Central memory CD8-positive, alpha-beta T cell (primary cell): ENCODE measurements around the gene ST6GALNAC5.
"Not testable (repeated sequence)": the region's sequence is repeated elsewhere in the genome, so short reads cannot be mapped to it uniquely, and the experiment has no call there.

Source experiments
- ATAC-seq: fragments of 150-1000 bp; cut with Tn5 transposase; replicated peaks from 2 replicates; pipeline ENCODE4 v1.10.0; 2022; ENCODE audit warnings: mild to moderate bottlenecking, moderate FRiP score, moderate number of reproducible peaks; ENCODE audit not compliant: poor library complexity, severe bottlenecking; ENCODE audit errors: extremely low read depth
- DNase-seq, 2 donors: peaks; one replicate each; pipeline ENCODE4 v3.0.0; 2021; ENCODE audit warnings: low spot score in 2 of 2
- H3K27ac Mint-ChIP-seq: one replicate; pipeline ENCODE4 v1.8.0; 2022; ENCODE audit warnings: low read depth, mild to moderate bottlenecking, moderate library complexity, mixed read lengths
- H3K27me3 Mint-ChIP-seq: one replicate; pipeline ENCODE4 v1.8.0; 2022; ENCODE audit warnings: mixed read lengths
- H3K36me3 Mint-ChIP-seq: one replicate; pipeline ENCODE4 v1.8.0; 2022; ENCODE audit warnings: mild to moderate bottlenecking, moderate library complexity, mixed read lengths; ENCODE audit not compliant: insufficient read depth
- H3K4me1 Mint-ChIP-seq: one replicate; pipeline ENCODE4 v1.8.0; 2022; ENCODE audit warnings: mixed read lengths
- H3K4me3 Mint-ChIP-seq: one replicate; pipeline ENCODE4 v1.8.0; 2022; ENCODE audit warnings: mild to moderate bottlenecking, moderate library complexity, mixed read lengths
- H3K9me3 Mint-ChIP-seq: one replicate; pipeline ENCODE4 v1.8.0; 2022; ENCODE audit warnings: mixed read lengths

The ST6GALNAC5 gene

DNA sequence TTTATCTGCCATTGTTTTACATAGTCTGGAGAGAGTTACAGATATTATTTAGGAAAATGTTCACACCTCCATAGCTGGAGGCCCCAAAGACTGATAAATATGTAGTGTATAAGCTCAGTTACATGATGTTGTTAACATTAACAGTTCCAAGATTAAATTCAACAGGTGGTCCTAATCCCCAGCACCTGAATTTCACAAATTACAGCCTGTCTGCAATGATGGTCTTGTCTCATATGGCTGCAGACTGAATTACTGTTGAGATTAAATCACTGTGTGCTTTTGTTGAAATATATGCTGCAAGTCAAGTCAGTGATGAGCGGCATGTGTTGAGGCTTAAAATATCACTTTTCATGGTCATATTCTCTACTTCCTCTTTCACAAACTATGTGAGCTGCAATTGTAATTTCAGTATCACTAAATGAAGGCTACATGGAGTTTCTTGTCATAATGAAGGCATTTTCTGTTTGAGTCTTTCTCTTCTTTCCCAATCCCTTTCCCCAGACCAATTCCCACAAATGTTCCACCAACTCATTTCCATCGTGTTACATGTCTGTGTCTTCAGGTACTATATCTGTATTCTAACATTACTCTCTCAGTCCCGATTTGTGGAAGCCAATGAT lies 4.2 kb downstream of the ST6GALNAC5 start:
- DNase-seq (no peak), ATAC-seq (no peak)
- Mint-ChIP-seq H3K27ac (no peak overlapping the region), H3K27me3 (peaks cover 40% of the 10 kb centered on the region), H3K36me3 (no peaks in the 10 kb centered on the region), H3K4me1 (no peaks in the 10 kb centered on the region), H3K4me3 (no peak overlapping the region), H3K9me3 (peaks cover 8% of the 10 kb centered on the region)

DNA sequence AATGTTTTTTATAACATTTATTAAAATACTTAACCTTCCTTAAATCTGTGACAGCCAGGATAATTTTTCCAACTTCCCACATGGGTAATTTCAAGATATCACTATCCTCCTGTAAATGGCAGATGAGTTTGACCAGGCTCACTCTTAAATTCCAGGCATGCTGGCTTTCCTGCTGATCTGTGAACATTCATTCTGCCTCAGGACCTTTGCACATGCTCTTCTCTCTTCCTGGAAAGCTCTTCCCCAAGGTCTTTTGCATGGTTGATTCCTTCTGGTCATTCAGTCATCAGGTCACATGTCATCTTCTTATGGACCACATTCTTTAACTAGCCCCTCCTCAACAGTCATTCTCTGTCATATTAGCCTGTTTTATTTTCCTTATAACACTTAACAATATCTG lies 5.7 kb downstream of the ST6GALNAC5 start:
- H3K4me3 Mint-ChIP-seq = no peak overlapping the region
- H3K9me3 Mint-ChIP-seq = peaks cover 15% of the 10 kb centered on the region
- H3K4me1 Mint-ChIP-seq = no peaks in the 10 kb centered on the region
- H3K36me3 Mint-ChIP-seq = no peaks in the 10 kb centered on the region
- DNase-seq (no peak), ATAC-seq (no peak)
- no peak overlapping the region for H3K27ac Mint-ChIP-seq
- peaks cover 37% of the 10 kb centered on the region for H3K27me3 Mint-ChIP-seq

DNA sequence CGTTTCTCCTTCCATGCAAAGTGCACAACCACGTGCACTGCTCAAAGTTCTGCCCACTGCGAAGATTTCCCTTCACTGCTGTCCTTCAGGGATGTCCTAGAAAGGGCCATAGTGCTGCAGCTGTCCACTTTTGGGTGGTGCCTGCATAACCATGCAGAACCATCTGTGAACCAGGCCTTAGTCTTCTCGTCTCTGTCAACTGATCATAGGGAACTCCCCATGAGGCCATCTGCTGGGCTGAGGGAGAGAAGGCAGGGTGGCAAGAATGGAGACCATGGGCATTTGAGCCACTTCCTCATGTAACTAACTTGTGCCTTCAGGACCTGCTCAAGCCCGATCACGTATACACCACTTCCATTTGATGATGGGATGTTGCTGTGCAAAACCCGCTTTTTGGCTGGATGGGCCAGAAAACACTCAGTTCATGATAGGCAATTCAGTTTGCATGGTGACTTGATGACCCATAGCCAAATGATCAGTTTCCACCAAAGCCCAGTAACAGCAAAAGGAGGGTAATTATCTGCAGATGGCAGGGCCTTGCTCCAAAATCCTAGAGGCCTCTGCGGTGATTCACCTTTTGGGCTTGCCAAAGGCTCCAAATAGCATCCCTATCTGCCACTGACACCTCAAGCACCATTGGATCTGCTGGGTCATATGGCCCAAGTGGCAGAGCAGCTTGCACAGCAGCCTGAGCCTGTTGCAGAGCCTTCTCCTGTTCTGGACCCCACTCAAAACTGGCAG lies 9.5 kb downstream of the ST6GALNAC5 start:
- ATAC-seq = no peak
- Mint-ChIP-seq H3K9me3 (peaks cover 15% of the 10 kb centered on the region), H3K27me3 (no peaks in the 10 kb centered on the region), H3K27ac (no peak overlapping the region), H3K4me1 (no peaks in the 10 kb centered on the region), H3K36me3 (no peaks in the 10 kb centered on the region), H3K4me3 (no peak overlapping the region)
- no peak for DNase-seq

DNA sequence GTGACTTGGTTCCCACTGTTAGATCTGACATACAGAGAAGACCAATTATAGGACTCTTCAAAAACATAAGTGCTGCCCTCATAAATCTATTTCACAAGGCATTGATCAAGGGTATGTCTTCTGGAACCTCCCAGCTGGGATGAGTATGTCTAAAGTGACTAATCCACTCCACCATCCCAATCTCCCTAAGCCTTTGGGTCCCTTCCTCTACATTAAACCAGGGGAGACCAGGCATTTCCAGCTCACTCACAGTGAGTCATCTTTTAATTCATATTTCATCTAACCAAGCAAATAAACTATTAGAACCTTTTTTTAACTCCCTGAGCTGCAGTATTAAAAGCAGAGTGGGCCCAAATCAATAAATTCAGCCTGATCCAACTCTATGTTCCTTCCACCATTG lies 11.7 kb downstream of the ST6GALNAC5 start:
- not testable (repeated sequence) for H3K27me3 Mint-ChIP-seq, ATAC-seq, H3K9me3 Mint-ChIP-seq, H3K27ac Mint-ChIP-seq, H3K36me3 Mint-ChIP-seq, DNase-seq, H3K4me3 Mint-ChIP-seq, H3K4me1 Mint-ChIP-seq

DNA sequence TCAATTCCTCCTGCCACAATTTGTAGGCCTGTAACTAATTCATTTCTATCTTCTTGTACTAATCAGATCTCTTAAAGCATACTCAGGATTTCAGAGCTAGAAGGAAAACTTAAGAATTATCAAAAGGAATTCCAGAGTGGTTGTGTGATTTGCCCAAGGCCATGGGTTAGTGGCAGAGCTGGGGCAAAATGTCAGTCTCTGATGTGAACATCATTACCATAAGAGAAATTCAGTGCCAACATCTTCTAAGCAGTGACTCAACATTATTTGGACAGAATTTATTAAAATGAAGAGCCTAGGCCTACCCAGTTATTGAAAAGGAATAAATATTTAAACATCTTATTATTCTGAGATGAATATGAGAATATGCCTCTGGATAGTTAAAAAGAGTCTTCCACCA lies 14.5 kb downstream of the ST6GALNAC5 start:
- H3K4me3 Mint-ChIP-seq = no peak overlapping the region

DNA sequence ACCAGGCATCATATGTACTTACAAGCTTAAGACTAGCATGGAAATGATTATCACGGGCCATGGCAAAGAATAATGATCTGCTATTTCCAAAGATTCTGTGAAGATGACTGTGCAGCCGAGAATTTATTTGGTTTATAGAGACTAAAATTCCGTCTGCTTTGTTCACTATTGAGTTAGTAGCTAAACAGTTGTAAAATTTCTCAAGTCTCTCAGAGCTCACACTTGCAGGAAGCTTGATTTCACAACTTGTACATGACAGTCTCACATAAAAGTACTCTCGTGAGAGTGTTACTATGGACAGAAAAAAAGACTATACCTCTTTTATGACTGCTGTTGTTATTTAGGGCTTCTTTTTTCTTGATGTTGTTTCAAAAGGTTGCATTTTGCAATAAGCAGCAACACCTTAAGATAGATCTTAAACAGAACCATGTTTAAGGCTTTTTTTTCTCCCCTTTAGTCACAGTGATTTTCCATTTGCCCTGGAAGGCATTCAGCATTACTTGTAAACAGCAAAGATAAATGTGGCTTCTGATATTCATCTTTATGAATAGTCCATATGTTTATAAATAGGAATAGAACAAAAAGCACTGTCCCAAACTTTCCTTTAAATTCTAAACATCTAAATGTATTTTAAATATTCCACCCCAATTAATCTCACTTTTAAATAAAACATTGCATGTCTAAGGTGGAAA lies 24.8 kb downstream of the ST6GALNAC5 start:
- Mint-ChIP-seq H3K9me3 (no peaks in the 10 kb centered on the region), H3K36me3 (no peaks in the 10 kb centered on the region), H3K4me1 (no peaks in the 10 kb centered on the region), H3K27ac (no peak overlapping the region), H3K4me3 (no peak overlapping the region), H3K27me3 (peaks cover 18% of the 10 kb centered on the region)
- DNase-seq = no peak
- ATAC-seq = no peak

More for the DNA sequence above, 14.5 kb downstream of the ST6GALNAC5 start:
- DNase-seq (no peak), ATAC-seq (no peak)
- H3K9me3 Mint-ChIP-seq = peaks cover 5% of the 10 kb centered on the region
- no peaks in the 10 kb centered on the region for H3K4me1 Mint-ChIP-seq
- no peaks in the 10 kb centered on the region for H3K27me3 Mint-ChIP-seq
- H3K36me3 Mint-ChIP-seq = no peaks in the 10 kb centered on the region
- no peak overlapping the region for H3K27ac Mint-ChIP-seq

DNA sequence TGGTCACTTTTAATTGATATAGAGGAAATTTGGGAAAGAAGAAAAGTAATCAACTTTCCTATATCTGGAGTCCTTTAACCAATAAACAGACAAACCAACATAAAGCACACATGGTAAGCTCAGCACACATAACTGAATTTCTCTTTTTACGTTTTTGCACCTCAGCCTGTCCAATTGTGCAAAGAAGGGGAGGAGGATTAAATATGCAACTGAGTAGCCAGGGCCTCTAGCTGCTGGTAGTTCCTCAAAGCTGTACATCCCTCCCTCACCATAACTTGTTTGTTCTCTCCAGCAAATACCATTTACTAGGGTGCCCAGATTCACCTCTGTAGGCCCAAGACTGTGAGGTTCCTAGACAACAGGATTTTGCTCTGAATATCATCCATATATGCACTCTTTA lies 25.4 kb downstream of the ST6GALNAC5 start:
- ATAC-seq = no peak
- peaks cover 18% of the 10 kb centered on the region for H3K27me3 Mint-ChIP-seq
- H3K36me3 Mint-ChIP-seq = no peaks in the 10 kb centered on the region
- no peak overlapping the region for H3K27ac Mint-ChIP-seq
- no peak overlapping the region for H3K4me3 Mint-ChIP-seq
- H3K4me1 Mint-ChIP-seq = no peaks in the 10 kb centered on the region
- H3K9me3 Mint-ChIP-seq = no peaks in the 10 kb centered on the region
- DNase-seq = no peak

DNA sequence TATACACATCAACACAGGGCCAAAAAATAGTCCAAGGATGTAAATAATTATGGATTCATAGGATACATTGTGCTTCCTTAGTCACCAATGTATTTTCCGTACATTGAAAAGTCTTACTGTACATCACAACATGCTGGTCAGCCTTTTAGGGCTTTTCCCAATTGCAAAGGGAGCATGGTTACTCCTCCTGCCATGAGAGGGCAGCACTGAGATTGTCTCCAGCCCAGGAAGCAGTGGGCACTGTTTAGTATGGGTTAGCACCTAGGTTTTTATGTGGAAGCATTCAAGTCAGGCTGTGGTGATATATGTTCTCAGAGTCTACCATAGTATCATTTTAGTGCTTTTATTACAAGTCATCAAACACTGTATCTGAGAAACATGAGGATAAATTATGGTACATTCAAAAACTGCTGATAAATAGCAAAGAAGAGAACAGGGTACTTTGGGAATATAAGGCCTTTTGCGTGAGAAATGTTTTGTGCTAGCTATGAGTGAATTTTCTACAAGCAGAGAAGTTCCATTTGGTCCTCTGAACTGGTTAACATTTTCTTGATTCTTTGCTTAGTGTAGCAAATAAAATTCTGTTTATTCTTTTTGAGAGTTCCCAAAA lies 34.0 kb downstream of the ST6GALNAC5 start:
- Mint-ChIP-seq H3K4me1 (no peaks in the 10 kb centered on the region), H3K4me3 (no peak overlapping the region), H3K27ac (no peak overlapping the region), H3K36me3 (no peaks in the 10 kb centered on the region), H3K9me3 (no peaks in the 10 kb centered on the region), H3K27me3 (peaks cover 20% of the 10 kb centered on the region)
- ATAC-seq = no peak
- DNase-seq = no peak

DNA sequence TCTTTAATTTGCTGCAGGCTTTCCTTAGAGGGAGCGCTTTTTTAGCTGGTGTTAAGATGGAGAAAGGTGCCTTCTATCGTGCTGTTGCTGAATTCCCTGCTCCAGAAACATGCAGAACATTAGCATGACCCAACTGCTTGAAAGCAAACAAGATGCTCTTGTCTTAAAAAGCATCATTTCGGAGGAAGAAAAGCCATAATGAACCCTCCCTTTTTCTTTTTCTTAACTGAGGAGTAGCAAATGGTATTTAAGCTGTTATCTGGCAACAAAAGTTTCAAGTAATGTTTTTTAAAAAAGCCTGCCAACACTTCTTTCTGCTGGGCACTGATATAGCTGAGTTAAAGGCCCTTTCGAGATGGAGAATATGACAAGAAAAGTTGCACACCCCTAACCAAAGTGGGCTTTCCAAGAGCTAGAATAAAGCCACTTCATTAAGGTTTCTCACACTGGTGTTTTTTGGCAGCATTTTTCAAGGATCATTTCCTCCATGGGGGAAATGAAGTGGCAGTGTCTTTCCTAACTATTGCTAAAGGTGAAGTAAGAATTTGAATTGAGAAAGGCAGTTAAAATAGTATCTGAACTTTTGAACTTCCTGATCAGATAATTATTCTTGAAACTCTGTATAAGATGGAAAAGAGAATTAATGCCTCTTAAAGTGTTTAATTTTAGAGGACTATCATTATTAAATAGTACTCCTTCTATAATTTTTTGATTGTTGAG lies 38.8 kb downstream of the ST6GALNAC5 start:
- H3K27ac Mint-ChIP-seq = no peak overlapping the region
- no peaks in the 10 kb centered on the region for H3K4me1 Mint-ChIP-seq
- no peaks in the 10 kb centered on the region for H3K27me3 Mint-ChIP-seq
- DNase-seq = no peak
- no peaks in the 10 kb centered on the region for H3K9me3 Mint-ChIP-seq
- no peak overlapping the region for H3K4me3 Mint-ChIP-seq
- ATAC-seq = no peak
- peaks cover 2% of the 10 kb centered on the region for H3K36me3 Mint-ChIP-seq

DNA sequence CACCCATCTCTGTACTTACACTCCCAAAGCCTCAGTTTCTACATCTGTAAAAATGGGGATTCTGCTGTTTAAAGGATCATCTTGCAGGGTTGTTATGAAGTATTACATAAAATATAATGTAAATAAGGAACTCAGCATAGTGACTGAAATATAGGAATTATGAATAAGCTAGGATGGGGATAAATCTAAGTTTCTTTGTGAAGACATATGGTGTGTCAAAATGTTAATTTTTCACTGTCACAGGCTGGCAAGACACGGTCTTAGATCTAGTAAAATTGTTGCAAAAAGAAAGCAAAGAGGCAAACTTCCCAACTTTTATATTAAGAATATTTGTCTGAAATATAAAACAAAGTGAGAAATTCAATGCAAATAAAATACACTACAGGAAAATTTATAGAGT lies 42.0 kb downstream of the ST6GALNAC5 start:
- Mint-ChIP-seq H3K4me1 (no peaks in the 10 kb centered on the region), H3K27ac (no peak overlapping the region), H3K36me3 (peaks cover 2% of the 10 kb centered on the region), H3K9me3 (no peaks in the 10 kb centered on the region), H3K27me3 (peaks cover 22% of the 10 kb centered on the region), H3K4me3 (no peak overlapping the region)
- ATAC-seq (no peak), DNase-seq (no peak)

DNA sequence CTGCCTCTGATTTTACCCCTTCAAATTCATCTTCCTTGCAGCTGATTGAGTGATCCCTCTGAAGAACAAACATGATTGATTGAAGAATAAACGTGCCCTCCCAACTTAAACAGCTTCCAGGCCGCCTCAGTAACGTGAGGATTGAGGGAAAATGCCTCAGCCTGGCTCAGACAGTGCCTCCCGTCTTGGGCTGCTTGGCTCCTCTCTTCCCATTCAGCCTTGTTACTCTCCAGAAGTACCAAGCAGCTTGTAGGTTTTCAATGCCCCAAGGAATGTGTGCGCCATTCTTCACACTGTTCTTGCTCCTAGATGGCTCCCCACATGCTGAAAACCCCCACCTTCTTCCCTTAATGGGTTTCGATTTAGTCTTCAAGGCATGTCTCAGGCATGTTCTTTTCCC lies 51.8 kb downstream of the ST6GALNAC5 start:
- Mint-ChIP-seq H3K4me3 (no peak overlapping the region), H3K27me3 (peaks cover 14% of the 10 kb centered on the region), H3K9me3 (no peaks in the 10 kb centered on the region), H3K27ac (no peak overlapping the region), H3K36me3 (no peaks in the 10 kb centered on the region), H3K4me1 (no peaks in the 10 kb centered on the region)
- ATAC-seq (no peak), DNase-seq (no peak)

DNA sequence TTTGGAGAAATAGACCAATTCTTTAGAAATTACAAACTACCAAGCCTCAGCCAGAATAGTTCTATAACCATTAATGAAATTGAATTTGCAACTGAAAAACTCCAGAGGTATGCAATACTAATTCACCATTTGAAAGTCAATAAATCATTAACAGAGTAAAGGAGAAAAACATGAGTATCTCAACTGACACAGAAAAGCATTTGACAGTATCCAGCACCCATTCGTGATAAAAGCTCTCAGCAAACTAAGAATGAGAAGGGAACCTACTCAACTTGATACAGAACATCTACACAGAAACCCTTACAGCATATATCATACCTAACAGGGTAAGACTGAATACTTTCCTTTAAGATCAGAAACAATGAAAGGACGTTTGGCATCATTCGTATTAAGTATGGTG lies 54.3 kb downstream of the ST6GALNAC5 start:
- H3K27ac Mint-ChIP-seq = no peak overlapping the region
- H3K27me3 Mint-ChIP-seq = peaks cover 14% of the 10 kb centered on the region
- no peaks in the 10 kb centered on the region for H3K9me3 Mint-ChIP-seq
- no peaks in the 10 kb centered on the region for H3K36me3 Mint-ChIP-seq
- no peak for ATAC-seq
- no peak overlapping the region for H3K4me3 Mint-ChIP-seq
- DNase-seq = no peak
- H3K4me1 Mint-ChIP-seq = no peaks in the 10 kb centered on the region
